ENCODE results near the gene FKBP15.

DNA sequence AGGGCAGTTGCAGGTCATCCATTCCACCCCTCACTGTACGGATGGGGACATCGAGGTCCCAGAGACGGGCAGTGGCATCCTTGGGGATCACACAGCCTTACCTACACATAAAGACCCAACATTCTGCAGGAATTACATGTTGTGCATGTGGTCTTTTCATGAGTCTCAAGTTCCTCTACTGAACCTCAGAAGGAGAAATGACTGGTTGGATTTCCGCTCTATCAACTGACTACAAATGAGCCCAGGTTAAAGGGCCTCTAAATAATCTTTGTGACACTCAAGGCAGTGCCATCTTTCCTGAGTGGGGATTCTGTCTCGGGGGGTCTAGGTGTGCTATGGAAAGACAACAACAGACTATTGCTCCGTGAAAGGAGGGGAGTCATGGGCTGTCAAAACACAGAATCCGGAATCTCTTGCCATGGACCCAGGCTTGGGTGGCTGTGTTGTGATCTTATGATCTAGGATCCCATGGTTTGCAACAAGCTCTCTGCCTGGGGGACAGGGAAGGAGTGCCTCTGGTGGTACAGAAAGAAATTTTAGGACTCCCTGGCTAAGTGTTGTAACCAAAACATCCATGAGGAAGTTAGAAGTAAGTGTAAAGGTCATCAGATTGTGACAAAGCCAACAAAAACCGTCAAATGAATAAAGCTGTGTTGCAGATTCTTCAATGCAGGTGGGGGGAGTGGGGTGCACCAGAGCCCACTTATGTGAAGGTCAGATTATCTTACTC is 72.1 kb downstream of the FKBP15 start:
- TF ChIP-seq GATA1 (IDR thresholded peaks at IDR 0.05; ENCODE audit: low read depth, low read length), result no peak
- no peak for TF ChIP-seq POLR2A (IDR thresholded peaks at IDR 0.05; ENCODE audit: low read length)

Measured in erythroblast (primary cell).